HL-60 (cell line): ENCODE results near the gene PITPNC1.

Experiments
- DNase-seq, 2 experiments: peaks; one replicate each; pipeline ENCODE4 v3.0.0-alpha.2; 2010 to 2020; ENCODE audit warnings: low read depth in 1 of 2, low spot score in 1 of 2
- H3K27ac ChIP-seq: fragments of 250-450 bp; sonication (Bioruptor Pico); replicated peaks from 2 replicates; pipeline ENCODE4 v1.5.1; 2020; ENCODE audit warnings: mild to moderate bottlenecking, moderate library complexity
- H3K27me3 ChIP-seq: fragments of 250-450 bp; sonication (Bioruptor Pico); 2 replicates; pipeline ENCODE4 v1.5.1; 2021; ENCODE audit warnings: mild to moderate bottlenecking, moderate library complexity; ENCODE audit not compliant: insufficient read depth, poor library complexity, severe bottlenecking
- H3K4me3 ChIP-seq: replicated peaks from 2 replicates; pipeline ENCODE4 v1.5.1; 2011; ENCODE audit warnings: mild to moderate bottlenecking, control low read depth, low read length; ENCODE audit not compliant: insufficient read depth
- CTCF ChIP-seq: IDR thresholded peaks from one replicate; pipeline ENCODE4 v1.5.1; 2011; ENCODE audit warnings: low read length, control low read depth, inconsistent platforms; ENCODE audit not compliant: insufficient read depth
- GABPA ChIP-seq: IDR thresholded peaks from 2 replicates; pipeline ENCODE4 v1.6.1; 2012; ENCODE audit warnings: low read depth
- POLR2AphosphoS5 ChIP-seq: IDR thresholded peaks from 2 replicates; pipeline ENCODE4 v1.6.1; 2012; ENCODE audit warnings: low read depth
- REST ChIP-seq: IDR thresholded peaks from 2 replicates; pipeline ENCODE4 v1.6.1; 2012; ENCODE audit warnings: low read depth; ENCODE audit not compliant: insufficient replicate concordance
- SPI1 ChIP-seq: IDR thresholded peaks from 2 replicates; pipeline ENCODE4 v1.6.1; 2012; ENCODE audit warnings: low read depth, mild to moderate bottlenecking, borderline replicate concordance

The PITPNC1 gene

GRCh38 chr17:67671493-67671892 lies 294.4 kb downstream of the PITPNC1 start:
- no peak for DNase-seq
- TF ChIP-seq SPI1: no peak; the same call in 1 of the 2 replicates
- no peak for TF ChIP-seq GABPA
- TF ChIP-seq POLR2AphosphoS5: no peak
- TF ChIP-seq REST: no peak
- TF ChIP-seq CTCF: no peak
- Histone ChIP-seq H3K27me3 (no peaks in the 10 kb centered on the region), H3K4me3 (no peak overlapping the region), H3K27ac (no peak overlapping the region)

- DNase-seq: no peak
- H3K4me3 ChIP-seq: no peak overlapping the region
- TF ChIP-seq POLR2AphosphoS5 (no peak), SPI1 (no peak), REST (no peak), GABPA (no peak), CTCF (no peak)
- no peak overlapping the region for H3K27ac ChIP-seq
- no peaks in the 10 kb centered on the region for H3K27me3 ChIP-seq
These were observed 295.7 kb downstream of the PITPNC1 start for GRCh38 chr17:67672592-67673335.

GRCh38 chr17:67675481-67675880 lies 298.4 kb downstream of the PITPNC1 start:
- no peak overlapping the region for H3K27ac ChIP-seq
- H3K27me3 ChIP-seq: no peaks in the 10 kb centered on the region
- no peak overlapping the region for H3K4me3 ChIP-seq
- no peak for DNase-seq
- TF ChIP-seq POLR2AphosphoS5 (no peak), CTCF (no peak), REST (no peak), GABPA (no peak), SPI1 (no peak)
